Measurements from ENCODE around the gene ERICH6B.

DNA sequence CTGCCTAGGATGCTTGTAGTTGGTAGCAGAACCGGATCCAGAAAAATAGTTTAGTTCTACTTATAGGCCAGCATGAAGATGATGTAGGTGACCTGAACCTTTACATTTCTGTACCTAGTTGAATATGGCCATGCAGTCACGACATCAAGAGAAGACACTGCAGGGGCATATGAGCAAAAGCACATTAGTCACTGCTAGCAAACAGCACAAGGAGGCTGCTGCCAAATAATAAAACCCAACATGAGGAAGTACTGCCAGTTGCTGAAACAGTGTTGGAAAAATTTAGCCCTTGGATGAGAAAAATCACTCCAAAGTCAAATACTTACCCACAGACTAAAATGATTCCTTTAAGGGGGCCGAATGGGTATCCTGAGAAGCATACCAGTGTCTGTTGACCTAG is 20.8 kb downstream of the ERICH6B start:
- TF ChIP-seq, protein P1, sequence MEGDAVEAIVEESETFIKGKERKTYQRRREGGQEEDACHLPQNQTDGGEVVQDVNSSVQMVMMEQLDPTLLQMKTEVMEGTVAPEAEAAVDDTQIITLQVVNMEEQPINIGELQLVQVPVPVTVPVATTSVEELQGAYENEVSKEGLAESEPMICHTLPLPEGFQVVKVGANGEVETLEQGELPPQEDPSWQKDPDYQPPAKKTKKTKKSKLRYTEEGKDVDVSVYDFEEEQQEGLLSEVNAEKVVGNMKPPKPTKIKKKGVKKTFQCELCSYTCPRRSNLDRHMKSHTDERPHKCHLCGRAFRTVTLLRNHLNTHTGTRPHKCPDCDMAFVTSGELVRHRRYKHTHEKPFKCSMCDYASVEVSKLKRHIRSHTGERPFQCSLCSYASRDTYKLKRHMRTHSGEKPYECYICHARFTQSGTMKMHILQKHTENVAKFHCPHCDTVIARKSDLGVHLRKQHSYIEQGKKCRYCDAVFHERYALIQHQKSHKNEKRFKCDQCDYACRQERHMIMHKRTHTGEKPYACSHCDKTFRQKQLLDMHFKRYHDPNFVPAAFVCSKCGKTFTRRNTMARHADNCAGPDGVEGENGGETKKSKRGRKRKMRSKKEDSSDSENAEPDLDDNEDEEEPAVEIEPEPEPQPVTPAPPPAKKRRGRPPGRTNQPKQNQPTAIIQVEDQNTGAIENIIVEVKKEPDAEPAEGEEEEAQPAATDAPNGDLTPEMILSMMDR (IDR thresholded peaks at IDR 0.05; ENCODE audit: low read depth, low read length, missing input control): no peak
- TF ChIP-seq, protein P2, sequence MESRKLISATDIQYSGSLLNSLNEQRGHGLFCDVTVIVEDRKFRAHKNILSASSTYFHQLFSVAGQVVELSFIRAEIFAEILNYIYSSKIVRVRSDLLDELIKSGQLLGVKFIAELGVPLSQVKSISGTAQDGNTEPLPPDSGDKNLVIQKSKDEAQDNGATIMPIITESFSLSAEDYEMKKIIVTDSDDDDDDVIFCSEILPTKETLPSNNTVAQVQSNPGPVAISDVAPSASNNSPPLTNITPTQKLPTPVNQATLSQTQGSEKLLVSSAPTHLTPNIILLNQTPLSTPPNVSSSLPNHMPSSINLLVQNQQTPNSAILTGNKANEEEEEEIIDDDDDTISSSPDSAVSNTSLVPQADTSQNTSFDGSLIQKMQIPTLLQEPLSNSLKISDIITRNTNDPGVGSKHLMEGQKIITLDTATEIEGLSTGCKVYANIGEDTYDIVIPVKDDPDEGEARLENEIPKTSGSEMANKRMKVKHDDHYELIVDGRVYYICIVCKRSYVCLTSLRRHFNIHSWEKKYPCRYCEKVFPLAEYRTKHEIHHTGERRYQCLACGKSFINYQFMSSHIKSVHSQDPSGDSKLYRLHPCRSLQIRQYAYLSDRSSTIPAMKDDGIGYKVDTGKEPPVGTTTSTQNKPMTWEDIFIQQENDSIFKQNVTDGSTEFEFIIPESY (IDR thresholded peaks at IDR 0.05): no peak
- no peak for TF ChIP-seq RAD21 (IDR thresholded peaks at IDR 0.05)
- TF ChIP-seq, protein P3, sequence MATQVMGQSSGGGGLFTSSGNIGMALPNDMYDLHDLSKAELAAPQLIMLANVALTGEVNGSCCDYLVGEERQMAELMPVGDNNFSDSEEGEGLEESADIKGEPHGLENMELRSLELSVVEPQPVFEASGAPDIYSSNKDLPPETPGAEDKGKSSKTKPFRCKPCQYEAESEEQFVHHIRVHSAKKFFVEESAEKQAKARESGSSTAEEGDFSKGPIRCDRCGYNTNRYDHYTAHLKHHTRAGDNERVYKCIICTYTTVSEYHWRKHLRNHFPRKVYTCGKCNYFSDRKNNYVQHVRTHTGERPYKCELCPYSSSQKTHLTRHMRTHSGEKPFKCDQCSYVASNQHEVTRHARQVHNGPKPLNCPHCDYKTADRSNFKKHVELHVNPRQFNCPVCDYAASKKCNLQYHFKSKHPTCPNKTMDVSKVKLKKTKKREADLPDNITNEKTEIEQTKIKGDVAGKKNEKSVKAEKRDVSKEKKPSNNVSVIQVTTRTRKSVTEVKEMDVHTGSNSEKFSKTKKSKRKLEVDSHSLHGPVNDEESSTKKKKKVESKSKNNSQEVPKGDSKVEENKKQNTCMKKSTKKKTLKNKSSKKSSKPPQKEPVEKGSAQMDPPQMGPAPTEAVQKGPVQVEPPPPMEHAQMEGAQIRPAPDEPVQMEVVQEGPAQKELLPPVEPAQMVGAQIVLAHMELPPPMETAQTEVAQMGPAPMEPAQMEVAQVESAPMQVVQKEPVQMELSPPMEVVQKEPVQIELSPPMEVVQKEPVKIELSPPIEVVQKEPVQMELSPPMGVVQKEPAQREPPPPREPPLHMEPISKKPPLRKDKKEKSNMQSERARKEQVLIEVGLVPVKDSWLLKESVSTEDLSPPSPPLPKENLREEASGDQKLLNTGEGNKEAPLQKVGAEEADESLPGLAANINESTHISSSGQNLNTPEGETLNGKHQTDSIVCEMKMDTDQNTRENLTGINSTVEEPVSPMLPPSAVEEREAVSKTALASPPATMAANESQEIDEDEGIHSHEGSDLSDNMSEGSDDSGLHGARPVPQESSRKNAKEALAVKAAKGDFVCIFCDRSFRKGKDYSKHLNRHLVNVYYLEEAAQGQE (IDR thresholded peaks at IDR 0.05): no peak
- TF ChIP-seq, protein P4, sequence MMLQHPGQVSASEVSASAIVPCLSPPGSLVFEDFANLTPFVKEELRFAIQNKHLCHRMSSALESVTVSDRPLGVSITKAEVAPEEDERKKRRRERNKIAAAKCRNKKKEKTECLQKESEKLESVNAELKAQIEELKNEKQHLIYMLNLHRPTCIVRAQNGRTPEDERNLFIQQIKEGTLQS (IDR thresholded peaks at IDR 0.05): no peak
- no peak for TF ChIP-seq RXRA (IDR thresholded peaks at IDR 0.05)
- TF ChIP-seq GABPA (IDR thresholded peaks at IDR 0.05 in 1 of 2, conservative IDR thresholded peaks at IDR 0.05 in 1 of 2): no peak
- TF ChIP-seq, protein P5, sequence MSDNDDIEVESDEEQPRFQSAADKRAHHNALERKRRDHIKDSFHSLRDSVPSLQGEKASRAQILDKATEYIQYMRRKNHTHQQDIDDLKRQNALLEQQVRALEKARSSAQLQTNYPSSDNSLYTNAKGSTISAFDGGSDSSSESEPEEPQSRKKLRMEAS (IDR thresholded peaks at IDR 0.05): no peak
- TF ChIP-seq SP1 (IDR thresholded peaks at IDR 0.05): no peak
- TF ChIP-seq JUND (IDR thresholded peaks at IDR 0.05): no peak
- TF ChIP-seq FOXA1 (IDR thresholded peaks at IDR 0.05): no peak
- no peak for TF ChIP-seq YY1 (IDR thresholded peaks at IDR 0.05)
- no peak for TF ChIP-seq HNF4G (IDR thresholded peaks at IDR 0.05)
